Cerebellar cortex (tissue), 1 donor: ENCODE results near the gene ADRA2C.

Source experiments
- DNase-seq: peaks from one replicate; pipeline ENCODE4 v3.0.0-alpha.2; 2015; ENCODE audit warnings: low spot score

Gene ADRA2C

DNA sequence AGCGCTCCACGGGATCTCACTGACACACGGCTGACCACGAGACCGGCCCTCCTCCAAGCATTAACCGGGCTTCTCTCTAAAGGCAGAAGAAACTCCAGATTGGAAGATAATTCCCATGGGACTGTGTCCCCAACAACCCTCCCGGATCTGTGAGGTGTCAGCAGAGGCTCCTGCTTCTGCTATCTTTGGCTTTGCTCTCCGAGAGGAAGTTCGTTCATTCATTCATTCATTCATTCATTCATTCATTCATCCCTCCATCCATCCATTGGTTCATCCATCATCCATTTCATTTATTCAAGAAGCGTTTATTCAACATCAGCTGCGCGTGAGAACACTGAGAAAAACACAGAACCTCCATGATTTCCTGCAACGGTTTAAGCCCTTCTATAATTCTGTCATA lies 11.5 kb downstream of the ADRA2C start:
- no peak for DNase-seq

DNA sequence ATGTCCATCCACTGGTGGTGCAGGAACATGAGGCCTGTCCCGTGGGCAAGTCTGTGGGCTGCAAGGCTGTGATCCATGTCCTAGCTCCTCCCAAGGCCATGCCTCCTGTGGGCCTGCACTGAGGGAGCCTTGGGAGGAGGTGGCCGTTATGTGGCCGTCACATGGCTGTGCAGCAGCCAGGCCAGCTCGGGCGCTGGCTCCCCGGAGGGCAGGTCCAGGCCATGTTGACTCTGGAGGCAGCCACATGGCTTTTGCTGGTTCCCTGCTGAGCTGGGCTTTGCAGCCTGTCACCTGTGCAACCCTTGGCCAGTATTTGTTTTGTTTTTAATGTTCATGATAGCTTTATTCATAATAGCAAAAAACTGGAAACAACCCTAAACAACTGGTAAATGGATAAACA lies 13.3 kb downstream of the ADRA2C start:
- DNase-seq, result no peak

DNA sequence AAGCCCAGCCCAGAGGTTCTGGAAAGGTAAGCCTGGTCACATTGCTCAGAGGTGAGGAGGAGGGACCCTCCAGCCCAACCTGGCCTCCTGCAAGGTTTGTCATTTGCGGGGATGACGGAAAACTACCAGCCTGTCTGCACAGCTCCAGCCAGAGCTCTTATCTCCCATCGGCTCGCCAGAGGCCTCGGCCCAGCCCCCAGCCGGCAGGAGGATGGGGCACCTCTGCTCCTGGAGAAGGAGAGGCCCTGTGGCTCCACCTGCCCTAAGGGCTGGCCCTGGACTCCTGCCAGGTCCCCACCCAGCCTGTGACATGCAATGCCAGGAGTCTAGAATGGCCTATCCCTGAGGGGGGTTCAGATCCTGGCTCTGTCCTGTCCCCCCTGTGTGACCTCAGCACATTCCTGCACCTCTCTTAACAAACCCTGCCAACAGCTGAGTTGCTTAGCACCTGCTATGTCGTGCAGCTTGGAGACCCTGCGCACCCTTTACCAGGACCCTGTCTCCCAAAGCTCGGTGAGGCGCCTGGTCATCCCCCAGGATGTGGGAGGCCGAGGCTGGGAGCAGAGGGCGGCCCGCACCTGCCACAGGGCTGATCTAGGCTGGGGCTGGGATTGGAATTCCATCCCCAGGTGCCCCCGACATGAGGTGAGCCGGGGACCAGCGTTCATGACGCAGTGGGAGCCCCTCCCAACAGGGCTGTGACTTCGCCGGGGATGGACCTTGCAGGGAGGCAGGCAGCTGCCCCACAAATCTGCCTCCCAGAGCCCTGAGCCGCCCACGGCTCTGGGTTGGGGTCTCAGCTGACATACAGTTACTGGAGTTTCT lies 14.4 kb downstream of the ADRA2C start:
- no peak for DNase-seq

DNA sequence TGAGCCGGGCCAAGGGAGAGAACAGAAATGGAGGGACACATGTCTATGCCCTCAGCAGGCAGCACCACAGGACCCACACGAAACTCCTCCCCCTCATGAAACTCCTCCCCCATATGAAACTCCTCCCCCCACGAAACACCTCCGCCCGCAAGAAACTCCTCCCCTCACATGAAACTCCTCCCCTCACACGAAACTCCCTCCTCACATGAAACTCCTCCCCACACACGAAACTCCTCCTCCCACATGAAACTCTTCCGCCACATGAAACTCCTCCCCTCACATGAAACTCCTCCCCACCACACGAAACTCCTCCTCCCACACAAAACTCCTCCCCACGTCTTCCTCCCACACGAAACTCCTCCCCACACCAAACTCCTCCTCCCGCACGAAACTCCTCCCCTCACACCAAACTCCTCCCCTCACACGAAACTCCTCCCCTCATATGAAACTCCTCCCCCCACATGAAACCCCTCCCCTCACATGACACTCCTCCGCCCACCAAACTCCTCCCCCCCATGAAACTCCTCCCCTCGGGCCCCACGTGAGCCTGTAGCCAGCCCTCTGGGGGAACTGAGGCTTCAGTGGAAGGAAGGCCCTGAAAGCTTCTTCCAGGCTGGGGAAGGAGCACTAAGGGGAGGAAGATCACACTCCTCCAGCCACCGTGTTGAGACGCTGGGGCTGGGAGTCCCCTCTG lies 15.2 kb downstream of the ADRA2C start:
- DNase-seq, result no peak

DNA sequence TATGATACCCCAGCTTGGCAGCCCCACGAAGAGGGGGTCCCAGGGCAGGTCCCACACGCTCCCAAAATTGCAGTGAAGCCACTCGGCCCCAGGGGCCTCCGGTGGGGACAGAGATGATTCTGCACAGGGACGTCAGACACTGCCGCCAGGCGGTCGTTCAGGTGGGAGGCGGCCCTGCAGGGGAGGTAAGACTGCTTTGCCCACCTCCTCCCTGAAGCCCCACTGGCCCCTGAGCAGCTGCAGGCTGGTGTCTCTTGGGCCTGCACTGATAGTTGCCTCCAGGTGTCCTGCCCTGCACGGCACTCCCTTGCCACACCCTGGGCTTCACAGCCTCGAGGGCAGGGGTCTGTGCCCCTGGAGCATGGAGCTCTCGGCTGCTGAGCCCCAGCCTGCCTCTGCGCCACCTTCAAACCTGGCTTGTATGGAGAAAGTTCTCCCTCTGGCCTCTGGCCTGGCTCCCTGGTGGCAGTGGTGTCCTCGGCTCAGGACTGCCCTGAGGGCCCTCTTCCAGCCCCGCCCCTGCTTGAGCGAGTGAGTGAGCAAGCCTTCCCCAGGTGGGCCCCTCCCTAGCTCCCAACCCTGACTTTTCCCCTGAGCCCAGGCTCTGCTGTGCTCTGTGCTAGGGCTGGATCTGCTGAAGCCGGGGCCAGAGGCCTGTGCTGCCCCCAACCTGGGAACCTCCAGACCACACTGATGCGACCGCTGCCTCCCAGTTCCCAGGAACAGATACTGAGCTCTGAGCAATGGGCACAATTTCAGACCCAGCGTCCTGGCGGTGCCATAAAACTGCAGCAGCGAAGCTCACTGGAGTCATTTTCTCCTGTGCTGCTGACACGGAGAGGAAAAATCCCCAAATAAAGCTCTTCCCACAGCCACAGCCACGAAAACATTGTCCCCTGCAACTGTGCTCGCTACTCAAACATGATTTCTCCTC lies 16.1 kb downstream of the ADRA2C start:
- DNase-seq, result no peak

DNA sequence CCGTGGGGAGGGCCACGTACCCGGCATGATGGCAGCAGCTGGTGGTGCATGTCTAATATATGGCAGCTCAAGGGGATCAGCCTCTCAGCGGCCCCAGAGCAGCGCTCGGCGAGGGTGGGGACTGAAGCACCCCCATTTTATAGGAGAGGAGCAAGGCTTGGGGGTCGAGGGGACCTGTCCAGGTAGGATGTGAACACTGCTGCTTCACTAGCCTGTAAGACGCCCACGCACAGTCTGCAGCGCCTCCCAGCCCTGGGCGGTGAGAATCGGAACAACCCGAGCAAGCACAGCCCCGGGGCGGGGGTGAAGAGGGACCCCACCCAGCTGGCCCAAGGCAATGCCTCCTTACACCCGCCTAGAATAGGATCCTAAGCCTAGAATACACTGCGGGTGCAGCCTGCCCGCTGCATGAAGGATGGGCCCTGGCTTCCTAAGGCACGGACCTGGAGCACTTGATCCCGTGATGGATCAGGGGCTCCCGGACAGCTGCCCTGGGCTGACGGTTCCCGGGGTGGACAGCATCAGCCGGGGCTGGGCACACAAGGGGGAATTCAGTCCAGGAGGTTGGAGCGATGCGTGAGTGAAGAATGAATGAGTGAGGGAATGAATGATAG lies 17.6 kb downstream of the ADRA2C start:
- DNase-seq, result peak; percentile 37

DNA sequence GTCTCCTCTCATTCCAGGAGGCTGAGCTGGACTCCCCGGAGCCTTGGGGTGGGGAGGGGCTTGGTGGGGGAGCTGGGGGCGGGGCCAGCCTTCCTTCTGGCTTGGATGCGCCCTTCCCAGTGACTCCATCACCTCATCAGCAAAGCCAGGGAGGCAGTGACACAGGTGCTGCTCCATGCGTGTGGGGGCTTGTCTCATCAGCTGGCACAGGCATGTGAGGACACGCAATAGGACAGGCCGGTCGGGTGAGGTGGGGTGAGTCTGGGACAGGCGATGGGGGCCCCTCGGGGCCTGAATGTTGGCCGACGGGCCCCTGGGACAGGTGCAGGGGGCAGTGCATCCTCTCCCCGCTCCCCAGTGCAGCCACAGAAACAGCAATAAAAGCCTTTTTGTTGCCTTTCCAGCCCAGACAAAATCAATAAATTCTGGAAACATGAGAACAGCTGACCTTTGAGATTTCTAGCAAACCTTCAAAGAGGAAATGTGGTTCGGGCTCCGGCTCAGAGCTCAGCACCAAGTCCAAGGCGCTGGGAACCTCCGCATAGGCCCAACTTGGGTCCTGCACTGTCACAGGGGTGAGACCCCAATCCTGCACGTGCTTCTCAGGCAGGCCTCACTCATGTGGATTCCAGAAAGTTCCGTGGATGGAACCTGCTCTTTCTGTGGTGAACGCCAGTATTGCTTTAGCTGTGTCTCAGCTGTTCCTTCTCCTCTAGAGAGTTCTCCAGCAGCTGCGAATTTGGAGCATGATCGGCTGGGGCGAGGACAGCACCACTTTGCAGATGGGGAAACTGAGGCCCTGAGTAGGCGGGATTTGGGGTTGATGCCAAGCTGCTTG lies 18.5 kb downstream of the ADRA2C start:
- DNase-seq, result no peak

DNA sequence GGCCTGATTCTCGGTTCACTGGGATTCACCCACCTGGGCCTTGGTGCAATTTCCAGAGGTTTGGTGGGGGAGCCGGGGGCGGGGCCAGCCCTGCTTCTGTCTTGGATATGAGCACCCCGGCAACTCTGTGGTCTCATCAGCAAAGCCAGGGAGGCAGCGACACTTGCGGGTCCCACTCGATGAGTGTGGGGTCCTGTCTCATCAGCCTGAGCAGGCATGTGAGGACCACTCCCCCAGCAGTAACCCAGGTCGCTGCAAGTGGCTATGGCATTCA lies 19.0 kb downstream of the ADRA2C start:
- DNase-seq, result no peak

DNA sequence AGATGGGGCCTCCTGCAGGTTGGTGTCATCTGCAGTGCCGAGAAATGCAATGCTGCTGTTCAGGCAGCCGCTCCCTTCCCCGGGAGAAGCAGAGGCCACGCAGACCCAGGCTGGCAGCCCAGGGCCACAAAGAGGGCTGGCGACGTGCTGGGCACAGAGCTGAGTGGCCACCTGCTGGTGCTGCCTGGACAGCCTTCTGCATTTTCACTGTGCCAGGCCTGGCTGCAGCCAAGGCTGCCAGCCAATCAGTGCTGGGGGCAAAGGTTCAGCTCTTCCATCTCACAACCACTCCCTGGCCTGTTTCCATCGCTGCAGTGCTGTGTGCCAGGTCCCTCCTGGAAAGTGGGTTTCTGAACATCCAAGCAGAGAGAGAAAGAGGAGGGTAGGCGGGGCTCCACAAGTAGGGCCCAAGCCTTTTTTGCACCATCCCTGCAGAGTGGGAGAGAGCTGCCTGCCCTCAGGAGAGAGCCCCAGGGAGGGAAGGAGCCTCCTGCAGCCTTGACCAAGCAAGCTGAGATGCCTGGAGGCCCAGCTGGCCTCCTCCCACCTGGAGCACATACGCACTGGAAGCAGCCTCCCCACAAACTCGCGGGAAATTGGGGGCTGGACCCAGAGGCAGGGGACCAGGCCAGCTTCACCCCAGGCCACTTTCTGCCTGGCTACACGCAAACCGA lies 20.1 kb downstream of the ADRA2C start:
- DNase-seq, result peak; percentile 69

DNA sequence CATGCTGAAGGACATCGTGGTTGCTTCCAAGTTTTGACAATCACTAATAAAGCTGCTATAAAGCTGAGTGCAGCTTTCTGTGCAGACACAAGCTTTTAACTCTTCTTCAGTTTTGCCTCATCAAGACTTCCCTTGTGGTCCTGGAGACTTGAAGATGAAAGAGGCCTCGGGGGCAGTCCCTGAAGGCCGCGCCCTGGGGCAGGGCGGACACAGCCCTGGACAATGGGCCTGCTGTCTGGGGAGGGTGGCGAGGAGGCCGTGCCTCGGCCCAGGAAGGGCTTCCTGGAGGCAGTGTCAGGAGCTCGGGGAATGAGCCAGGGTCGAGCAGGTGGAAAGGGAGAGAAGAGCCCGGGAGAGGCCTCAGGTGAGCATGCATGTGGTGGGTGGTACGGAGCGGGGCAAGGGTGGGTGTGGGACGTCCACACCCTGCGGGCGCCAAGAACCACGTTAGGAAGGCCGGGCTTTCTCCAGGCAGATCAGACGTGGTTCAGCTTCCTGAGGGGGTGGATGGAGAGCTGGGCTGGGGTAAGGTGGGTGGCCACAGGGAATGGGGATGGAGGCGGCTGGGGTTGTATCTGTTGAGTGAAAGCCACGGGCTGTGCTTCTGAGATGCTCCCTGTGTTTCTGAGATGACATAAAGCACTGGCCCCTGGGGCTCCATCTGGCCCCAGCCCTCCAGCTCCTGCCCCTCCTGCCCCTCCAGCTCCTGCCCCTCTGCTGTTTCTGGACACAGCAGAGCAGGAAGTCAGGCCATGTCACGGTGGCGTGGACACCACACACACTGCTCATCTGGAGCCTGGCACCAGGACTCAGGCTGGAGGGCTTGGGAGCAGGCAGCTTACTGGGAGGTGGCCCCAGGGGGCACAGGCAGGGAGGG lies 21.5 kb downstream of the ADRA2C start:
- no peak for DNase-seq

DNA sequence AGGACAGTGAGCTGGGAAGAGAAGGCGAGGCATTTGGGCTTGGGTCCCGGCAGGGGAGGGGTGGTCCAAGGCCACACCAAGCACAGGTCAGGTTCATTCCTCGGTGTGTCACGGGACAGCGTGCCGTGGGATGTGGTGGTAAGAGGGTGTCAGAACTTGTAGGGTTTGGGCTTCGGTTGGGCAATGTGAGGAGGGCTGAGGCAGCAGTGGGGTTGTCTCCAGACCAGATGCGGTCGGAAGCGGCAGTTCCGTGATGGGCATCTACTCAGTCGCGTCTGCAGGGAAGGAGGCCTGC lies 22.1 kb downstream of the ADRA2C start:
- DNase-seq, result no peak

DNA sequence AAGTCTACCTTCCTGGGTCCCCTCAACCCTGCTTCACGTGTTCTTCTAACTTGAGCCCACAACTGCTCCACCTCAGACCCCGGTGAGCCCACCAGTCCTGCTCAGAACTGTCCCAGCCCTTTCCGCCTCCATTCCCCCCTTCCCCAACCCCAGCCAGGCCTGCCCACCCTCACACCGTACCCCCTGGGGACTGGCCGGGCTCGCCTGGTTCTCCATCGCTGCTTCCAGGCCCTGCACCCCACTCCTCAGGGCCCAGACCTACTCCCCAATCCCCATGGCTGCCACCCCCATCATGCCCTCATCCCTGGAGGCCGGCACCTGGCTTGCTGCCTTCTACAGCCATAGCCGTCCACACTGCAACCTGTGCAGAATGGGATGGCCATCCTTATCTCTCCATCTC lies 23.4 kb downstream of the ADRA2C start:
- no peak for DNase-seq

DNA sequence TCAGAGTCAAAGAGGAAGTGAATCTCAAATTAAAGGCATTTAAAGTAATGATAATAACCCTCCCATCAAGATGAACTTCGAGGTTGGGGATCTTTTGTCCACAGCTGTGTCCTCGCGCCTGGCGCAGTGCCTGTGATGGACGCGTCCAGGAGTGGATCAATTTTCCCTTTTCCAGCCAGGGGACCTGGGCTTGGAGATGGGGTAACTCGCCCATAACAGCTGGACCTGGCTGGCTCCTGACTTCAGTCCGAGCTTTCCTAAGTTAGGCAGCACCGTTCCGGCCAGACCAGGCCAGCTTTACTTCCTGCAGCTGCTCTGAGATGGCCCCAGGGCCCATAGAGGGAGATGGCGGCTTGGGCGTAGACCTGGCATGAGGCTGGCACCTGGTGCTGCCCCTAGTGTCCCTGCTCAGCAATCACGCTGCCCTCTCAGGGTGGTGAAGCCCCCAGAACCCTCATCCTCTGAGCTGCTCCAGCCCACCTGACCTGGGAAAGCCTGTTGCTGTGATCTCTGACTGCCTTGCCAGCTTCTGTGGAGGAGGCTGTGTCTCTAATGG lies 23.9 kb downstream of the ADRA2C start:
- no peak for DNase-seq

DNA sequence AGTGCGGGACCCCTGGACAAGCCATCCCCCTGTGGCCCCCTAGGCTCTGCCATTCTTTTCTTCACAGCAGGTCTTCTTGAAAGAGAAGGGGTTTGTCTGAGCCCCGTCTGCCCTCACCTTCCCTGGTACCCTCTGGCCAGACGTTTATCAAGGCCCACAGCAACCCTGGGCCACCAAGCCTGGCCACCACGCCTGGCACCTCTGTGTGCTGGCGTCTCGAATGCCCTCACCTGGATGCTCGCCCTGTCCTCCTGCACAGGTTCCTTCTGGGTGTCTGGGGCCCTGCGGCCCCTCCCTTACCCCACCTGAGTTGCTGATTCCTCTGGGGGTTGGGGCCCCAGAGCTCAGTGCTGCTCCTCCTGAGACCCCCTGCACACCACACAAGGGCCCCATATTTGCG lies 25.1 kb downstream of the ADRA2C start:
- no peak for DNase-seq

DNA sequence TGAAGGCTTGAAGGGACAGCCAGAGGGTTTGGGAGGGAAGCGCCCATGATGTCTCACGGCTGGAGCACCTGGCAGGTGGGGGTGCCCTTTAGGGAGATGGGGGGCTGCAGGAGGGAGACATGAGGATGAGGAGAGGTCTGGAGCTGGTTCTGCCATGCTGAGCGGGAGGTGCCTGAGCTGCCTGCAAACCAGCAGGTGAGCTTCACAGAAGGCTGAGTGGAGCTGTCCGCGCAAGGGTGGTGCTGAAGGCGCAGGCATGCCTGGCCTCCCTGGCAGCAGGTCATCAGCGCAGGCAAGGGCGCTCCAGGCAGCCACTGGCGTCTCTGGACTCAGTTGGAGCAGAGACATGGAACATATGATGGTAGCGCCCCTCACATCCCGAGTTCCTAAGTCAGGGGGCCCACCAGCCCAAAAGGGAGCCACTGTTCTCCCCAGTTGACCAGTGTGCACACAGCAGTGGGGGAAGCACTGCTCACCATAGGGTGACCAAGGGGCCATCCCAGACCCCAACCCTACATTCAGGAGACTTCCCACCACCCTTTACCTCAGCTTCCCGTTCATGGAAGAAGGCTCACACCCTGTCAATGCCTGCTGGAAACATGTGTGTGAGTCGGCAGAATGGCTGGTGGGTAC lies 25.8 kb downstream of the ADRA2C start:
- no peak for DNase-seq

DNA sequence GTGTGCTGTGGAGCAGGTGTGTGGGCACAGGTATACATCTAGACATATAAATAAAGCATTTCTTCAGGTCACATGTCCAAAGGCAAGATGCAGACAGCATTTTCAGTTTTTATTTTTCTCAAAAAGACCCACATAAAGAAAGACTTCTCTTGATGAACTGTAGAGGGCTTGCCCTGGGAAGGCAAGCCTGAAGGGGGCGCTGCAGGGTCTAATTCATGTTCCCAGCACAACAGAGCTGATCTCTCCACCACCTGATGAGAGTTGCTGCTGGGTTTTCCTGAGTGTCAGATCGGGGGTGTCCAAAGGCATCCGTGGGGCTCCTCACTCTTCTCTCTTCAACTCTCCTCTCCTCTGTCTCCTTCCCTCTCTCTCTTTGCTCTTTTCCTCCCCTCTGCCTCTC lies 26.6 kb downstream of the ADRA2C start:
- DNase-seq, result peak; percentile 16

DNA sequence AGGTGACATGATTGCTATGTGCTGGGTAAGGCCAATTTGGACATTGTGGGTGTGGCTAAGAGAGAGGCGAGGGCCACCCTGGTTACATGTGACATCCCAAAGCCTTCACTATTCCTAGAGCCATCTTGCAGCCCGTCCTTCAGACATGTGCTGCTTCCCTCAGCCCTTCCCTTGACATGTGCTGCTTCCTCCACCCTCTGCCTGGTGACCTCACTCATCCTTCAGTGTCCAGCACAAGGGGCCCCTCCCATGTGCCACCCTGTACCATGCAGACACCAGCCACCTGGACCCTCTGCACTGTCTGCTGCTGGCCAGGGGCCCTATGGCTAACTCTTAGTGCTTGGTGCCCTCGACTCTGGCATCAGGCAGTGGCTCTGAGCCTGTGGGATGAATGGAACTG lies 27.4 kb downstream of the ADRA2C start:
- DNase-seq, result no peak

DNA sequence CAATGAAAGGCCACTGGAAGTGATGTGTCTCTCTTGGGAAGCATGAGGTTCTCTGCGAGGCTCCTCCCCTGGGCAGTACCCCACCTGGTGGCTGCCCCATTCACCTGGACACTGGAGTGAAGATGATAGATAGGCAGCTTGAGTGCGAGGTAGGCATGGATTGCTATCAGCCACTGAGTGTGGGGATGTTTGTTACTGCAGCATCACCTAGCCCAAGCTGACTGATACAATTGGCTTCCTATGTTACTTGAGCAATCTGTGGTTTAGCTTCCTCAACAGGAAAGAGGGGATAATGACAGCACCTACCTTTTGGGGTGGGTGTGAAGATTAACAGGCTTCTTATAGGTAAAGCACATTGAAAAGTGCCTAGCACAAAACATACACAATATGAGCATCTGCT lies 30.8 kb downstream of the ADRA2C start:
- DNase-seq, result no peak
